ENCODE data around the gene RICTOR.

DNA sequence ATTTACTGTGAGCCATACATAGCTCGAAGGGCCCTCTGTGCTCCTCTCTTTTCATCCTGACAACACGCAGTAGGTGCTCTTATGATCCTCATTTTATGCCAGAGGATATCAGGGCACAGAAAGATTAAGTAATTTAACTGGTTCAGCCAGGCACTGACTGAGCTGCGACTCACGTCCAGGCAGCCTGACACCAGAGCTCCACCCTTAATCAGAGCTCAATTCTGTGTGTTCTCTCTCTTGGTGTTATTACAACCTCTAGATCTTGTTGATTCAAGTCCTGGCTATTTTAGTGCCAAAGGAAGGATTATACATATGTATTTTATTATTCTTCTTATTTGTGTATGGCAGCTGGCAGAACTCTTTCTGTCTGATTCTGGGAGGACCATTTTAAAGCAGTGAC, 168.7 kb downstream of the RICTOR start:
- TF ChIP-seq, protein P1, sequence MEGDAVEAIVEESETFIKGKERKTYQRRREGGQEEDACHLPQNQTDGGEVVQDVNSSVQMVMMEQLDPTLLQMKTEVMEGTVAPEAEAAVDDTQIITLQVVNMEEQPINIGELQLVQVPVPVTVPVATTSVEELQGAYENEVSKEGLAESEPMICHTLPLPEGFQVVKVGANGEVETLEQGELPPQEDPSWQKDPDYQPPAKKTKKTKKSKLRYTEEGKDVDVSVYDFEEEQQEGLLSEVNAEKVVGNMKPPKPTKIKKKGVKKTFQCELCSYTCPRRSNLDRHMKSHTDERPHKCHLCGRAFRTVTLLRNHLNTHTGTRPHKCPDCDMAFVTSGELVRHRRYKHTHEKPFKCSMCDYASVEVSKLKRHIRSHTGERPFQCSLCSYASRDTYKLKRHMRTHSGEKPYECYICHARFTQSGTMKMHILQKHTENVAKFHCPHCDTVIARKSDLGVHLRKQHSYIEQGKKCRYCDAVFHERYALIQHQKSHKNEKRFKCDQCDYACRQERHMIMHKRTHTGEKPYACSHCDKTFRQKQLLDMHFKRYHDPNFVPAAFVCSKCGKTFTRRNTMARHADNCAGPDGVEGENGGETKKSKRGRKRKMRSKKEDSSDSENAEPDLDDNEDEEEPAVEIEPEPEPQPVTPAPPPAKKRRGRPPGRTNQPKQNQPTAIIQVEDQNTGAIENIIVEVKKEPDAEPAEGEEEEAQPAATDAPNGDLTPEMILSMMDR (IDR thresholded peaks at IDR 0.05) = no peak
- no peak for TF ChIP-seq POLR2A (IDR thresholded peaks at IDR 0.05)
- TF ChIP-seq EP300 (IDR thresholded peaks at IDR 0.05) = no peak
